GM23338 (cell line): ENCODE measurements around the gene PGAP3. TPM values are rescaled to one million over a fixed set of nuclear protein-coding genes. Genes with fewer than 3 reads are reported as not detected.

Experiments
- ATAC-seq: fragments of 200-7000 bp; cut with Tn5 transposase; 3 replicates; pipeline ENCODE4 v1.9.1; 2020
- DNase-seq: peaks from one replicate; pipeline ENCODE4 v3.0.0-alpha.2; 2015; ENCODE audit warnings: low spot score
- H2AFZ ChIP-seq: fragments of 200-600 bp; sonication (generic); 2 replicates; pipeline ENCODE4 v1.8.0; 2016; ENCODE audit warnings: antibody characterized with exemption, mild to moderate bottlenecking, moderate library complexity
- H3F3A ChIP-seq: fragments of 200-600 bp; sonication (generic); replicated peaks from 2 replicates; pipeline ENCODE4 v1.8.0; 2017; ENCODE audit warnings: antibody characterized with exemption, mixed run types, low read depth
- H3K27ac ChIP-seq: fragments of 200-600 bp; sonication (generic); 2 replicates; pipeline ENCODE4 v1.6.1; 2016; ENCODE audit warnings: low read depth
- H3K27me3 ChIP-seq: fragments of 200-600 bp; sonication (generic); 2 replicates; pipeline ENCODE4 v1.8.0; 2016; ENCODE audit warnings: mild to moderate bottlenecking, mixed run types, moderate library complexity; ENCODE audit not compliant: insufficient read depth
- H3K36me3 ChIP-seq: fragments of 200-600 bp; sonication (generic); 2 replicates; pipeline ENCODE4 v1.8.0; 2016; ENCODE audit warnings: mild to moderate bottlenecking; ENCODE audit not compliant: insufficient read depth
- H3K4me1 ChIP-seq: fragments of 200-600 bp; sonication (generic); 2 replicates; pipeline ENCODE4 v1.8.0; 2016; ENCODE audit warnings: mild to moderate bottlenecking, moderate library complexity; ENCODE audit not compliant: insufficient read depth
- H3K4me2 ChIP-seq: fragments of 200-600 bp; sonication (generic); 2 replicates; pipeline ENCODE4 v1.7.1; 2017; ENCODE audit warnings: mixed run types
- H3K4me3 ChIP-seq: fragments of 200-600 bp; sonication (generic); 2 replicates; pipeline ENCODE4 v1.6.1; 2016; ENCODE audit warnings: mixed run types
- H3K79me2 ChIP-seq: fragments of 200-600 bp; sonication (generic); replicated peaks from 2 replicates; pipeline ENCODE4 v1.8.0; 2017; ENCODE audit warnings: mild to moderate bottlenecking; ENCODE audit not compliant: insufficient read depth
- H3K9me2 ChIP-seq: fragments of 200-600 bp; sonication (generic); 2 replicates; pipeline ENCODE4 v1.8.0; 2017; ENCODE audit not compliant: insufficient read depth
- H4K20me1 ChIP-seq: fragments of 200-600 bp; sonication (generic); replicated peaks from 2 replicates; pipeline ENCODE4 v1.8.0; 2017; ENCODE audit warnings: mild to moderate bottlenecking; ENCODE audit not compliant: insufficient read depth
- H3K27ac Mint-ChIP-seq: 2 replicates; pipeline ENCODE4 v1.8.0; 2020; ENCODE audit warnings: inconsistent platforms, mild to moderate bottlenecking, moderate library complexity, mixed read lengths
- H3K27me3 Mint-ChIP-seq: 3 replicates; pipeline ENCODE4 v1.8.0; 2022; ENCODE audit warnings: low read depth, mild to moderate bottlenecking, moderate library complexity, mixed read lengths, inconsistent platforms; ENCODE audit not compliant: insufficient read depth, poor library complexity
- H3K36me3 Mint-ChIP-seq: 3 replicates; pipeline ENCODE4 v1.8.0; 2021; ENCODE audit warnings: low read depth, mild to moderate bottlenecking, inconsistent platforms, moderate library complexity, mixed read lengths
- H3K4me1 Mint-ChIP-seq: 3 replicates; pipeline ENCODE4 v1.8.0; 2020; ENCODE audit warnings: mild to moderate bottlenecking, inconsistent platforms, mixed read lengths
- H3K4me3 Mint-ChIP-seq: 3 replicates; pipeline ENCODE4 v1.8.0; 2021; ENCODE audit warnings: moderate library complexity, mild to moderate bottlenecking, inconsistent platforms, mixed read lengths
- H3K9me3 Mint-ChIP-seq: 3 replicates; pipeline ENCODE4 v1.8.0; 2020; ENCODE audit warnings: moderate library complexity, mild to moderate bottlenecking, inconsistent platforms, mixed read lengths
- CREB1 ChIP-seq: fragments of 250-450 bp; sonication (Bioruptor Pico); IDR thresholded peaks from 2 replicates; pipeline ENCODE4 v1.5.0; 2020; ENCODE audit warnings: low read depth, mild to moderate bottlenecking, moderate library complexity
- CTCF ChIP-seq, 2 experiments: fragments of 200-600 bp in 1 of 2; sonication (generic) in 1 of 2; conservative IDR thresholded peaks; 2 replicates each; pipeline versions ENCODE4 v1.5.1 to v1.6.1; 2016 to 2017; ENCODE audit warnings: antibody characterized with exemption in 2 of 2, low read depth in 2 of 2, mild to moderate bottlenecking in 2 of 2, moderate library complexity in 1 of 2
- ETS1 ChIP-seq: IDR thresholded peaks from 2 replicates; pipeline ENCODE4 v1.6.1; 2016; ENCODE audit warnings: antibody characterized with exemption
- POLR2AphosphoS5 ChIP-seq: IDR thresholded peaks from 2 replicates; pipeline ENCODE4 v1.6.1; 2016; ENCODE audit warnings: antibody characterized with exemption, low read depth
- STAT1 ChIP-seq: IDR thresholded peaks from one replicate; pipeline ENCODE4 v1.6.1; 2016; ENCODE audit warnings: antibody characterized with exemption; ENCODE audit not compliant: unreplicated experiment
- ZNF331 ChIP-seq: fragments of 250-450 bp; sonication (Bioruptor Pico); IDR thresholded peaks from 2 replicates; pipeline ENCODE4 v1.5.0; 2020; ENCODE audit warnings: low read depth, mild to moderate bottlenecking, moderate library complexity
- ZNF462 ChIP-seq: fragments of 250-450 bp; sonication (Bioruptor Pico); IDR thresholded peaks from 2 replicates; pipeline ENCODE4 v1.5.0; 2020; ENCODE audit warnings: mild to moderate bottlenecking, moderate library complexity
- polyA plus RNA-seq: library from polyadenylated mRNA; unstranded; fragments of >200 nt; fragmentation: Nextera tagmentation; extraction: Ambion mirVana; gene quantifications from 2 replicates; pipeline ENCODE4 v1.2.1, GENCODE V29; 2016
- total RNA-seq: library from RNA; depleted of rRNA; stranded (reverse); fragments of >200 nt; shearing (Covaris generic); gene quantifications from 2 replicates; pipeline ENCODE4 v1.2.3, GENCODE V29; 2014

PGAP3 gene
- total and polyA plus RNA-seq, 2 experiments from 2014 or later, result 7.0 to 10.7 TPM

GRCh38 chr17:39661744-39662541, 25.9 kb downstream of the PGAP3 start:
- Histone ChIP-seq H3K79me2 (no peaks in the 10 kb centered on the region), H3K36me3 (no peaks in the 10 kb centered on the region), H3K9me2 (no peaks in the 10 kb centered on the region), H3K4me3 (no peak overlapping the region), H4K20me1 (no peaks in the 10 kb centered on the region; the same call in 1 of the 2 replicates), H3K4me1 (peaks cover 38% of the 10 kb centered on the region), H3K27ac (no peak overlapping the region), H3K27me3 (peaks cover 13% of the 10 kb centered on the region), H3F3A (peaks cover 3% of the 10 kb centered on the region), H3K4me2 (no peak overlapping the region), H2AFZ (no peak overlapping the region)
- no peak overlapping the region for H3K27ac Mint-ChIP-seq
- peaks cover 13% of the 10 kb centered on the region for H3K27me3 Mint-ChIP-seq
- H3K4me3 Mint-ChIP-seq, result no peak overlapping the region
- ATAC-seq (no peak), DNase-seq (no peak)
- H3K4me1 Mint-ChIP-seq, result peaks cover 49% of the 10 kb centered on the region
- H3K36me3 Mint-ChIP-seq, result peaks cover 14% of the 10 kb centered on the region; the same call in 2 of the 3 replicates
- TF ChIP-seq ZNF331 (CRISPR knock-in tag) (no peak), STAT1 (no peak), POLR2AphosphoS5 (no peak), ETS1 (no peak)
- no peaks in the 10 kb centered on the region; the same call in 2 of the 3 replicates for H3K9me3 Mint-ChIP-seq

DNA sequence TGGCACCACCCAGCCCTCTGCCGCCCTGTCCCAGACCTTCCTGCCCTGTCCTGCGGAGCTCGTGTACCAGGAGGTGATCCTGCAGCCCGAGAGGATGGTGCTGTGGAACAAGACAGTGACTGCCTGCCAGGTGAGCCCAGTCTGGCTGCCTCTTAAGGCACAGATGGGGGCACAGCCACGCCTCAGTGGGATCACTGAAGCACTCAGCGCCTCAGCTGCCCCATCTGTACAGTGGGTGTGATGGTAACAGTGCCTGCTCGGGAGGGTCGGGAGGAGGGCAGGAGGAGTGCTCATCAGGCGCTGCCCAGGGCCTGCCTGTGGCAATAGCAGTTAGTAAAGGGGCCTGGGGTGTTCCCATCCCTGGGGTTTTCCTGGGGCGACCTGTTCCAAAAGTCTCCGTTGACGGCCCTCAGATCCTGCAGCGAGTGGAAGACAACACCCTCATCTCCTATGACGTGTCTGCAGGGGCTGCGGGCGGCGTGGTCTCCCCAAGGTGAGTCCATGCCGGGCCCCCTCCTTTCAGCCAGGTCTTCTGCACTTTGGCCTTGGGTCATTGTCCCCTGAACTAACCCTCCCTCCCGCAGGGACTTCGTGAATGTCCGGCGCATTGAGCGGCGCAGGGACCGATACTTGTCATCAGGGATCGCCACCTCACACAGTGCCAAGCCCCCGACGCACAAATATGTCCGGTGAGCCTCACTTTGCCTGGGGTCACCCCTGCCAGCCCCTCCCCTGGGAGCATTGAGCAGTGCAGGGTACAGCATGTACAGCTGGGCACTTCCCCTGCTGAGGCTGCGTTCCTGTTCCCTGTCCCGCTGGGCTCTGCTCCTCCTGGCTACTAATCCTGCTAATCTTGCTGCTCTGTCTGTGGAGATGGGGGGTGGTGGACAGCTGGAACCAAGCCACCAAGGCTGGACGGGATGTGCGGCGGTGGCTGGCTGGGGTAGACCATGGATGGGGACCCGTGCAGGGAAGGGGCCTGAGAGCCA, 27.2 kb downstream of the PGAP3 start:
- no peak overlapping the region for H3K4me2 ChIP-seq
- no peaks in the 10 kb centered on the region for H4K20me1 ChIP-seq
- Mint-ChIP-seq H3K27me3 (peaks cover 6% of the 10 kb centered on the region), H3K4me1 (peaks cover 43% of the 10 kb centered on the region), H3K36me3 (peaks cover 14% of the 10 kb centered on the region; the same call in 2 of the 3 replicates), H3K4me3 (no peak overlapping the region; the same call in 2 of the 3 replicates), H3K9me3 (no peaks in the 10 kb centered on the region; the same call in 2 of the 3 replicates), H3K27ac (peak overlapping the region; percentile 52)
- ATAC-seq (no peak), DNase-seq (no peak)
- H3F3A ChIP-seq, result peaks cover 3% of the 10 kb centered on the region
- no peak overlapping the region for H3K4me3 ChIP-seq
- H2AFZ ChIP-seq, result no peak overlapping the region
- H3K79me2 ChIP-seq, result no peaks in the 10 kb centered on the region
- H3K27me3 ChIP-seq, result peaks cover 2% of the 10 kb centered on the region; the same call in 1 of the 2 replicates
- peaks cover 26% of the 10 kb centered on the region for H3K4me1 ChIP-seq
- no peaks in the 10 kb centered on the region for H3K9me2 ChIP-seq
- no peaks in the 10 kb centered on the region for H3K36me3 ChIP-seq
- no peak overlapping the region for H3K27ac ChIP-seq
- TF ChIP-seq CREB1, result no peak
- no peak for TF ChIP-seq ETS1
- no peak for TF ChIP-seq STAT1
- TF ChIP-seq CTCF (conservative IDR thresholded peaks at IDR 0.05; ENCODE audit: low read depth in 2 of 2), result no peak
- no peak for TF ChIP-seq ZNF331 (CRISPR knock-in tag)
- no peak for TF ChIP-seq ZNF462 (CRISPR knock-in tag)
